HG03064 (cell line): ENCODE data around the gene PPP4R2.

Experiments used
- ATAC-seq: cut with Tn5 transposase; IDR thresholded peaks from one replicate; pipeline ENCODE4 v1.9.1; 2021; ENCODE audit warnings: low read depth; ENCODE audit not compliant: unreplicated experiment

Gene PPP4R2

GRCh38 chr3:73018790-73019441 is 22.3 kb downstream of the PPP4R2 start:
- no peak for ATAC-seq

- ATAC-seq, result no peak
Measured at GRCh38 chr3:73021301-73021835, 24.8 kb downstream of the PPP4R2 start.

- no peak for ATAC-seq
Measured at GRCh38 chr3:73024836-73025235, 28.2 kb downstream of the PPP4R2 start.

GRCh38 chr3:73026111-73026759 is 29.6 kb downstream of the PPP4R2 start:
- ATAC-seq, result no peak

- ATAC-seq, result no peak
Measured at GRCh38 chr3:73026760-73027113, 30.1 kb downstream of the PPP4R2 start.

GRCh38 chr3:73028803-73029202 is 32.2 kb downstream of the PPP4R2 start:
- ATAC-seq, result no peak

GRCh38 chr3:73029321-73029796 is 32.7 kb downstream of the PPP4R2 start:
- ATAC-seq, result no peak

- no peak for ATAC-seq
Measured at GRCh38 chr3:73030073-73030597, 33.5 kb downstream of the PPP4R2 start.

GRCh38 chr3:73031573-73032103 is 35.0 kb downstream of the PPP4R2 start:
- ATAC-seq, result no peak

- ATAC-seq, result no peak
Measured at GRCh38 chr3:73036694-73037591, 40.3 kb downstream of the PPP4R2 start.

GRCh38 chr3:73041537-73041936 is 44.9 kb downstream of the PPP4R2 start:
- no peak for ATAC-seq

- no peak for ATAC-seq
Measured at GRCh38 chr3:73043414-73043813, 46.8 kb downstream of the PPP4R2 start.

- ATAC-seq, result no peak
Measured at GRCh38 chr3:73045391-73045790, 48.8 kb downstream of the PPP4R2 start.

- ATAC-seq, result no peak
Measured at GRCh38 chr3:73046195-73046594, 49.6 kb downstream of the PPP4R2 start.

- no peak for ATAC-seq
Measured at GRCh38 chr3:73049319-73049718, 52.7 kb downstream of the PPP4R2 start.

GRCh38 chr3:73052857-73053256 is 56.2 kb downstream of the PPP4R2 start:
- ATAC-seq, result no peak

GRCh38 chr3:73055583-73055982 is 59.0 kb downstream of the PPP4R2 start:
- ATAC-seq, result no peak

GRCh38 chr3:73056014-73056844 is 59.6 kb downstream of the PPP4R2 start:
- no peak for ATAC-seq

- no peak for ATAC-seq
Measured at GRCh38 chr3:73056845-73057150, 60.2 kb downstream of the PPP4R2 start.

- ATAC-seq, result no peak
Measured at GRCh38 chr3:73060302-73060723, 63.7 kb downstream of the PPP4R2 start.
